Measurements from ENCODE around the gene C1orf52. TPM values are rescaled to one million over a fixed set of nuclear protein-coding genes. Genes with fewer than 3 reads are reported as not detected.

Gene C1orf52
- total RNA-seq, 4 donors from 2014 or later = 11.1 to 20.8 (median 16.5) TPM

DNA sequence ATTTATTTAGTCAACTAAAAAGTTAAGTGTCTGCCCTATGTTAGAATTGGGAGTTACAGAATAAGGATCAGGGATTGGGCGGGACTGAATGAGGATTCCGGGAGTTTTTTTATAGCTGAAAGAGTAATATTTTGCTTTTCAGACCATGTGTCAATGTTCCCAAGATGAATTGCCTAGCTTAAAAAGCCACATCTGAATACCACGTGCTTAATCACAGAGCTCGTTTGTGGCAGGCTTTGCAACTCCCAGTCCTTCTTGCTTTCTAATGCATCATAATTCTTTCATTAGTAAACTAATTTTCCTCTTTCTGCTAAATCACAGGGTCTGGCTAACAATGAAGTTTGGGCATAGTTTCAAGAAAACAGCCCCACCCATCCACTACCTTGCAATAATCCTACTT is 21.2 kb upstream of the C1orf52 start:
- Histone ChIP-seq H3K36me3 (no peaks in the 10 kb centered on the region), H3K4me1 (peaks cover 2 to 9% of the 10 kb centered on the region in 2 donors), H3K27me3 (no peaks in the 10 kb centered on the region), H3K4me3 (no peak overlapping the region), H3K27ac (no peak overlapping the region), H3K9me3 (no peaks in the 10 kb centered on the region)
- TF ChIP-seq, protein P1, sequence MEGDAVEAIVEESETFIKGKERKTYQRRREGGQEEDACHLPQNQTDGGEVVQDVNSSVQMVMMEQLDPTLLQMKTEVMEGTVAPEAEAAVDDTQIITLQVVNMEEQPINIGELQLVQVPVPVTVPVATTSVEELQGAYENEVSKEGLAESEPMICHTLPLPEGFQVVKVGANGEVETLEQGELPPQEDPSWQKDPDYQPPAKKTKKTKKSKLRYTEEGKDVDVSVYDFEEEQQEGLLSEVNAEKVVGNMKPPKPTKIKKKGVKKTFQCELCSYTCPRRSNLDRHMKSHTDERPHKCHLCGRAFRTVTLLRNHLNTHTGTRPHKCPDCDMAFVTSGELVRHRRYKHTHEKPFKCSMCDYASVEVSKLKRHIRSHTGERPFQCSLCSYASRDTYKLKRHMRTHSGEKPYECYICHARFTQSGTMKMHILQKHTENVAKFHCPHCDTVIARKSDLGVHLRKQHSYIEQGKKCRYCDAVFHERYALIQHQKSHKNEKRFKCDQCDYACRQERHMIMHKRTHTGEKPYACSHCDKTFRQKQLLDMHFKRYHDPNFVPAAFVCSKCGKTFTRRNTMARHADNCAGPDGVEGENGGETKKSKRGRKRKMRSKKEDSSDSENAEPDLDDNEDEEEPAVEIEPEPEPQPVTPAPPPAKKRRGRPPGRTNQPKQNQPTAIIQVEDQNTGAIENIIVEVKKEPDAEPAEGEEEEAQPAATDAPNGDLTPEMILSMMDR (IDR thresholded peaks at IDR 0.05 in 4 of 5, conservative IDR thresholded peaks at IDR 0.05 in 1 of 5) = no peak
- no peak for TF ChIP-seq POLR2A (IDR thresholded peaks at IDR 0.05)
- ATAC-seq (no peak), DNase-seq (no peak)
- intact Hi-C loops (cut with DNase I; ENCODE audit: low total_unique reads) = no loop called here
- in situ Hi-C loops (cut with MboI; ENCODE audit: low sequenced_read_pairs in 4 of 4) = no loop called here

DNA sequence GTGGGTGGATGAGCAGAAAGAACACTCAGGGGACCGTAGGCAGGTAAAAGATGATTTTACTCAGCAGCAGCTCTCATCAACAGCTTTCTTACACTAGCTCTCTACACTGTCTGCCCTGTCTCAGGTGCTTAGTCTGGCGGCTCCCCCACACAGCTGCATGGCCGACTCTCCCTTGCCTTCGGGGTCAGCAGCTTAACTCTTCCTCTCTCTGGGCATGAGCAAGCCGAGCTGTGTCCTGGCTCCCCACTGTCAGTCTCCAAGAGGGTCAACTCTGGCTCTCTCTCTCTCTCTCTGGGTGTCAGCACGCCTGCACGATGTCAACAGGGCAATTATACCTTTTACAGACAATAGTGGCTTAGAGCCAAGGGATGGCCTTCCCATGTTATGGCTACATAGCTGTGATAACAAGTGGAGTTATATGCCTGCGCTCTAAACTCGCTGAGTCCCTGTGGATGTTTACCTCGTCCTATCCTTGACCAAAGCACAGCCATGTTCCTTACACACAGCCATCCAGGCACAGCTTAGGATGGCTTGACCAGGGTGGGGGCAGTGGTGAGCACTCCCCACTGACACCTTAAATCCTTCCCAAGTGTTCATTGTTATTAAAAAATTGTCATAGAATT is 20.1 kb upstream of the C1orf52 start:
- in situ Hi-C loops (cut with MboI; ENCODE audit: low sequenced_read_pairs in 4 of 4) = no loop called here
- TF ChIP-seq POLR2A (IDR thresholded peaks at IDR 0.05) = no peak
- H3K27me3 ChIP-seq = no peaks in the 10 kb centered on the region
- intact Hi-C loops (cut with DNase I; ENCODE audit: low total_unique reads) = loop anchor here (5.0 kb wide), 1 partner anchor 77 kb away; the partner anchor contains the start of gene SYDE2
- H3K9me3 ChIP-seq = no peaks in the 10 kb centered on the region
- H3K4me1 ChIP-seq = peaks cover 11 to 20% of the 10 kb centered on the region in 2 donors
- peak overlapping the region; percentile 30 to 58 (median 58) for H3K27ac ChIP-seq
- H3K36me3 ChIP-seq = no peaks in the 10 kb centered on the region
- no peak for DNase-seq
- H3K4me3 ChIP-seq = no peak overlapping the region
- no peak for ATAC-seq

DNA sequence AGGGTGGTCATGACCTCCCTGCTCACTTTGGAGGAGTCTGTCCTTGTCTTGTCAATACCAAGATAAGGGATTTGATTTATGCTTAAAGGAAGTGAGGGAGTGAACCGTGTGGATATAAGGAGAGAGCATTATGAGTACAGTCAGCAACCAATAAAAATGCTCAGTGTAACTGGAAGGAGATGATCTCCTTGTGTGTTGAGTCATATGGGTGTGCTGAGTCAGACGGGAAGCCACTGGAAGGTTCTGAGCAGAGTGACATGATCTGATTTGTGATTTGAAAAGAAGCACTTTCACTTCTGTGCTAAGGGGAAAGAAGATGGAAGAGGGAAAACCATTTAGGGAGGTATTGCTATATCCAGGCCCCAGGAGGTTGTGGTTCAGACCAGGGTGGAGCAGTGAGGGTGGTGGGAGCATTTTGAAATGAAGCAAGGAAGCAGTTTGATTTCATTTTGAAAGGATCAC is 19.4 kb upstream of the C1orf52 start:
- Histone ChIP-seq H3K27ac (peak overlapping the region; percentile 30 to 58 (median 58)), H3K4me1 (peaks cover 16 to 26% of the 10 kb centered on the region in 2 donors), H3K36me3 (no peaks in the 10 kb centered on the region), H3K4me3 (no peak overlapping the region), H3K27me3 (no peaks in the 10 kb centered on the region), H3K9me3 (no peaks in the 10 kb centered on the region)
- intact Hi-C loops (cut with DNase I; ENCODE audit: low total_unique reads) = loop anchor here (5.0 kb wide), 1 partner anchor 77 kb away; the partner anchor contains the start of gene SYDE2
- ATAC-seq = no peak
- no peak for DNase-seq
- TF ChIP-seq, protein P1 (IDR thresholded peaks at IDR 0.05 in 4 of 5, conservative IDR thresholded peaks at IDR 0.05 in 1 of 5) = no peak
- peak in 1 of 2 donors; percentile 27 for TF ChIP-seq POLR2A (IDR thresholded peaks at IDR 0.05)
- in situ Hi-C loops (cut with MboI; ENCODE audit: low sequenced_read_pairs in 4 of 4) = no loop called here

DNA sequence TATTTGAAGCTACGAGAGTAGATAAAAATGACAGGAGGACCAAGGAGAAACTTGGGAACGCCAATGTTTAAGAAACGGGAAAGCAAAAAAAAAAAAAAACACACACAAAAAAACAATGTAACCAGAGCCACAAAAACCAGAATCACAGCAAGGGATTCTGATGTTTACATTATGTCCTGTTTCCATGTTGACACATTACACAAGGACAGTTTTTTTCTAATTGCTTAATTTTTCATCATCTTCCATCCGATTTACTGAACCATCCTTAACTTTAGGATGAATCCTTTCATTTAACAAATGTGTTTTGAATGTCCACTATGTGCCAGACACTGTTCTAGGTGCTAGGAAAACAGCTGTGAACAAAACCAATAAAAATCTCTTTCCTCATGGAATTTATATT is 18.3 kb upstream of the C1orf52 start:
- H3K9me3 ChIP-seq = no peaks in the 10 kb centered on the region
- H3K27ac ChIP-seq = peak overlapping the region in 1 of 4 donors; percentile 58
- no peaks in the 10 kb centered on the region for H3K36me3 ChIP-seq
- ATAC-seq (no peak), DNase-seq (no peak)
- no peak overlapping the region for H3K4me3 ChIP-seq
- in situ Hi-C loops (cut with MboI; ENCODE audit: low sequenced_read_pairs in 4 of 4) = no loop called here
- intact Hi-C loops (cut with DNase I; ENCODE audit: low total_unique reads) = loop anchor here (5.0 kb wide), 1 partner anchor 76 kb away; the partner anchor contains the start of gene SYDE2
- H3K4me1 ChIP-seq = peaks cover 23 to 27% of the 10 kb centered on the region in 2 donors
- no peaks in the 10 kb centered on the region for H3K27me3 ChIP-seq
- TF ChIP-seq POLR2A (IDR thresholded peaks at IDR 0.05) = no peak
- TF ChIP-seq, protein P1 (IDR thresholded peaks at IDR 0.05 in 4 of 5, conservative IDR thresholded peaks at IDR 0.05 in 1 of 5) = no peak

DNA sequence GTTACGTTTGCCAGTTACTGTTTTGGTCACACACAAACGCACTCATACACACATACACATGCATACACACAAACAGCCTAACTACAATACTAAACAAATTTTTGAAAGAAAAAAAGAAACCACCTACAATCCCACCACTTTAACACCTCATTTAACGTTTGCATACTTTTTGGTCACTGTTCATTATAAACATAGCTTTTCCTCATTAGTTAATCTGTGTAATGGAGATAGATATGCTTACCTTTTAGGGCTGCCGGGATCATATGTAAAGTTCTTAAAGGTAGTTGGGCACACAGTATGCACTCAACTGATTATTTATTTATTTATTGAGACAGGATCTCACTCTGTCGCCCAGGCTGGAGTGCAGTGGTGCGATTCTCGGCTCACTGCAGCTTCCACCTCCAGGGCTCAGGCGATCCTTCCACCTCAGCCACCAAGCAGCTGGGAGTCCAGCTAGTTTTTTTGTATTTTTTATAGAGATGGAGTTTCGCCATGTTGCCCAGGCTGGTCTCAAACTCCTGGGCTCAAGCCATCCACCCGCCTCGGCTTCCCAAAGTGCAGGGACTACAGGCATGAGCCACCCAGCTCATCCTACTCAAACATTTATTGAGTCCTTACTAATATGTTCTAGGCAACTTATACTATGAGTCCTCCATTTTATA is 17.6 kb upstream of the C1orf52 start:
- in situ Hi-C loops (cut with MboI; ENCODE audit: low sequenced_read_pairs in 4 of 4) = no loop called here
- Histone ChIP-seq H3K4me1 (peaks cover 23 to 27% of the 10 kb centered on the region in 2 donors), H3K36me3 (no peaks in the 10 kb centered on the region), H3K4me3 (peak overlapping the region; percentile 47 to 99 (median 93)), H3K27ac (peak overlapping the region; percentile 96 to 99 (median 98)), H3K27me3 (no peaks in the 10 kb centered on the region), H3K9me3 (no peaks in the 10 kb centered on the region)
- ATAC-seq = no peak
- intact Hi-C loops (cut with DNase I; ENCODE audit: low total_unique reads) = loop anchor here (5.0 kb wide), 1 partner anchor 75 kb away; the partner anchor contains the start of gene SYDE2
- no peak for TF ChIP-seq POLR2A (IDR thresholded peaks at IDR 0.05)
- TF ChIP-seq, protein P1 (IDR thresholded peaks at IDR 0.05 in 4 of 5, conservative IDR thresholded peaks at IDR 0.05 in 1 of 5) = no peak
- no peak for DNase-seq
